ENCODE measurements around the gene FBXO44.

GRCh38 chr1:11693917-11694316, 39.2 kb downstream of the FBXO44 start:
- TF ChIP-seq CTCF (IDR thresholded peaks at IDR 0.05) (no peak), POLR2A (IDR thresholded peaks at IDR 0.05) (no peak)

All from upper lobe of left lung (tissue), 4 donors.